G401 (cell line): ENCODE data around the gene ANXA4. TPM values are rescaled to one million over a fixed set of nuclear protein-coding genes. Genes with fewer than 3 reads are reported as not detected.
"Not testable (repeated sequence)": the region's sequence is repeated elsewhere in the genome, so short reads cannot be mapped to it uniquely, and the experiment has no call there.

Source experiments
- DNase-seq: peaks from one replicate; pipeline ENCODE4 v3.0.0-alpha.2; 2015; ENCODE audit warnings: low spot score
- in situ Hi-C: cut with HindIII; loops from 2 replicates; pipeline ENCODE4 v1.10.0; 2016; ENCODE audit warnings: low sequenced_read_pairs, mixed read lengths
- total RNA-seq: library from RNA; depleted of rRNA; stranded (reverse); fragments of >200 nt; shearing (Covaris generic); gene quantifications from 2 replicates; pipeline ENCODE4 v1.2.3, GENCODE V29; 2014

ANXA4 gene
- total RNA-seq, 1 experiment from 2014 or later: 64.8 TPM

DNA sequence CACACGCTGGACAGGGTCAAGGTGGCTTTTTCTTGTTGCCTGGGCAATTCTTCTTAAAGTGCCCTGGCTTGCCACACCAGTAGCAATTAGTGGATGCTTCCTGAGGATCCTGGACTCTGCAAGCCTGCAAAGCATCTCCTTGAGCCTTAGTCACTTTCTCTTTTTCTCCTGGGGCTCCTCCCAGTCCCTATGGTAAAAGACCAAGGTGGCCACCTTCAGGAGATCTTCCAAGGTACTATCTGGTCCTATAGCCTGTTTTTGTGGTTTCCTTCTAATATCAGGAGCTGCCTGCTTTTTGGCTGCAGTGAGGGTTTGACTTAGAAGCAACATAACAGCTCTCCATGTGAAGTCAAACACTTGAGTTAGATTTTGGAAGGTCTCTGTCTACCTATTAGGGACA lies 54.2 kb downstream of the ANXA4 start:
- in situ Hi-C loops: no loop called here
- DNase-seq: no peak

- no peak for DNase-seq
- in situ Hi-C loops: no loop called here
Measured at GRCh38 chr2:69797235-69797634, 55.3 kb downstream of the ANXA4 start.

DNA sequence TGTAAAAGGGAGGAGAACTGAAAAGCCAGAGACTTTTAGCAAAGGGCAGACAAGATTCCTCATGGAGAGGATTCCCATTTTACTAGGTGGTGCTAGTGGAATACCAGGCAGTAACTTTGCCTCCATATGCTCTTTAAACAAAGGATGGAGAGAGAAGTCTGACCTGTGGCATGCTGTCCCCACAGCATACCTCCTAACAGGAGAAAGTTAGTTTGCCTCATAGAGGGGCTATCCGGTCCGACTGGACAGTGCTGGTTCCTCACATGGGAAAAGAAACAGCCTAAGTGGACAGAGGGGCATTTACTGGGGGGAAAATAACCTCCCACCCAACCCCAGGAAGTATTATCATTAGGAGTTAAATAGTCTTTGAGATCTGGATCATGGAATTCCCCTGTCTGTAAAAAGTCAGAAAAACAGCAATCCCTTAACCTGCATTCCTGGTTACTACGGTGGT lies 55.9 kb downstream of the ANXA4 start:
- in situ Hi-C loops: no loop called here
- no peak for DNase-seq

- in situ Hi-C loops: no loop called here
- peak; percentile 11 for DNase-seq
Measured at GRCh38 chr2:69798290-69798908, 56.5 kb downstream of the ANXA4 start.

DNA sequence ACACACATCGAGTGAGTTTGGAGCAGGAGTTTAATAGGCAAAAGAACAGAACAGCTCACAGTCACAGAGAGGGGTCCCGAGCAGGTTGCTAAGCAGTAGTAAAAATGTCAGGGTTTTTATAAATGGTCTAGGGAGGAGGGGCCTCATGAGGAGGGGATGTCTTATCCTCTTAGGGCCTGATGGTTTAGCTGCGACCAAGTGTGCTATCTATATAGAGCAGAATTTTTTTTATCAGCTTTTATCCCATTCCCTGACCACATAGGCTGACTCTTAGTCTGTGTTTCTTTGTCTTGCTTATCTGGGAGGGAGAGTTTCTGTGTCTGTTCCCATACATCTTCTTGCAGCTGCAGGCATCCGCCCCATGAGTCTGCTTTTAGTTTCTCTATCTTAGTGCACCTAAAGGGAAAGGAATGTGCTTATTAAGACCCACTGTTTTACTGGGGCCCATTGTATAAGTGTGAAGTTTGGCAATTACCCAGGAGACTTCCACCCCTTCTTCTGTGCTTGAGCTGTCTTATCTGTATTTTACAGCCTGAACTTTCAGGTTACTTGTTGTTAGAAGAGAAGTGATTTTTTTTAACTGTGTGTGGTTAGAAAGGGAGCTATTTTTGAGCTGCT lies 57.1 kb downstream of the ANXA4 start:
- no peak for DNase-seq
- in situ Hi-C loops: no loop called here

DNA sequence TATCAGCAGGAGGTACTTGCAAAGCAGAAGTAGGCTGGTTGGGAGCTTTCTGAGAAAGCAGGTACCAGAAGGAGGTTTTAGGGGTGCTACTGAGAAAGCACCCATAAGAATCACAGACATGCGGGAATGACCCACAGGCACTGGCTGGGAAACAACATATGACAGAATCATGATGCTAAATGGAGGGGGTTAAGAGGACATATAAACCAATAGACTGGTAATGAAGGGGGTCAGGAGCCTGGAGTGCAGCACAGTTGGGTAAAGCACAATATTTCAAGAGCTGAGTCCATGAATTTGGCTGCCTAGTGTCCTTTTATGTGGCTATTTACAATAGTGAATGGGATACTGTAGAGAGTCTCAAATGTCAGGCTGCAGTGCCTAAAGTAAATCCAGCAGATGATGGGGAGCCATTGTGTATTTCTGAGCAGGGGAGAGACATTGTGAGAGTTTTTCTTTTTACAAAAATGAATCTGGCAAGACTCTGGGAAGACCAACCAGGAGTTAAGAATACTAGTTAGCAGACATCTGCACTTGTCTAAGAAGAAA lies 59.9 kb downstream of the ANXA4 start:
- in situ Hi-C loops: no loop called here
- DNase-seq: no peak

- in situ Hi-C loops, DNase-seq: not testable (repeated sequence)
Measured at GRCh38 chr2:69802781-69803367, 60.9 kb downstream of the ANXA4 start.

- no peak for DNase-seq
- in situ Hi-C loops: no loop called here
Measured at GRCh38 chr2:69804416-69804815, 62.5 kb downstream of the ANXA4 start.

- DNase-seq: no peak
- in situ Hi-C loops: no loop called here
Measured at GRCh38 chr2:69805887-69806286, 64.0 kb downstream of the ANXA4 start.

DNA sequence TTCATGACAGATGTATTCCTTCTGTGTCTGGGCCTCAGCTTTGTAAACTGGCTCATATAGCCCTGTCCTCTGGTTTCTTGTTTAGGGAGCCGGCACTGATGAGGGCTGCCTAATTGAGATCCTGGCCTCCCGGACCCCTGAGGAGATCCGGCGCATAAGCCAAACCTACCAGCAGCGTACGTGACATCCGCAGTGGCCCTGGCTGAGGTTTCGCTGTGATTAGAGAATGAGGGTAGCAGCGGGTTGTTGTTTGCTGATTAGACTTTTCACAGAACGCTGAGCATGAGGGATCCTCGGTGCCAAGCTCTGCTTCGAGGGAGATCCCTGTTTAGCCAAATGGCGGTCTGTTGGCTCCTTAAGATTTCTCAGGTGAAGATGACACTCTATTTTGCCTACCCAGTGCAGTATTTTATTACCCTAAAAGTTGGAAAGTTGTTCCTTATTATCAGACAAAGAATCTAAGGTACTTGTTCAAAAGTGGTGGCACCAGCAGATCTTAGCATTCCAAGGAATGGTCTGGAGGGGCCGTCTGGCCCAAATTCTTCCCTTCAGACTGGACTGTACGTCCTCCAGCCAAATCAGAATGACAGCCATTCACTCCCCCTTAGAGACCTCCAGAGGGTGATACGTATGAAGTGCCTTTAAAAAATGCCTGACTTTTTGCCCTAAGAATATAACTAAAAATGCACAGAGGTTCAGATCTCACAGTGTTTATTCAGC lies 66.0 kb downstream of the ANXA4 start:
- DNase-seq: peak; percentile 77
- in situ Hi-C loops: no loop called here

- in situ Hi-C loops: no loop called here
Measured at GRCh38 chr2:69810550-69810949, 68.6 kb downstream of the ANXA4 start.

DNA sequence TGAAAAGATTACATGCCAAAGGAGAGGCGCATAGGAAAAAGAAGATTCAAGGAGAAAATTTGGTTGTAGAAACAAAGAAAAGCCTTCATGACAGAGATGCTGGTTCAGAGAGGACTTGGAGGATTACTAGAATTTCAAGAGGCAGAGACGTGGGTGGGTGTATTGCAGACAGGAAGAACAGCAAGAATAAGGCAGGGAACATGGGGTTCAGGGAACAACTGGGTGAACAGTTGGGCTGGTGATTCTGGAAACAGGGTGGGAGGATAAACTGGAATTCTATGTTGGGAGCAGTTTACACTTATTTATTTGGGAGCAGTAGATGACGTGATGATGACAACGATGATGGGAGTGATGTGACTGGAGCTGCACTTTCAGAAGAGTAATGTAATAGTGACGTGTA lies 69.1 kb downstream of the ANXA4 start:
- no peak for DNase-seq
- in situ Hi-C loops: no loop called here

More at GRCh38 chr2:69810550-69810949, 68.6 kb downstream of the ANXA4 start:
- no peak for DNase-seq

- DNase-seq: no peak
- in situ Hi-C loops: no loop called here
Measured at GRCh38 chr2:69811591-69811990, 69.7 kb downstream of the ANXA4 start.

GRCh38 chr2:69815717-69816116 lies 73.8 kb downstream of the ANXA4 start:
- in situ Hi-C loops: no loop called here

DNA sequence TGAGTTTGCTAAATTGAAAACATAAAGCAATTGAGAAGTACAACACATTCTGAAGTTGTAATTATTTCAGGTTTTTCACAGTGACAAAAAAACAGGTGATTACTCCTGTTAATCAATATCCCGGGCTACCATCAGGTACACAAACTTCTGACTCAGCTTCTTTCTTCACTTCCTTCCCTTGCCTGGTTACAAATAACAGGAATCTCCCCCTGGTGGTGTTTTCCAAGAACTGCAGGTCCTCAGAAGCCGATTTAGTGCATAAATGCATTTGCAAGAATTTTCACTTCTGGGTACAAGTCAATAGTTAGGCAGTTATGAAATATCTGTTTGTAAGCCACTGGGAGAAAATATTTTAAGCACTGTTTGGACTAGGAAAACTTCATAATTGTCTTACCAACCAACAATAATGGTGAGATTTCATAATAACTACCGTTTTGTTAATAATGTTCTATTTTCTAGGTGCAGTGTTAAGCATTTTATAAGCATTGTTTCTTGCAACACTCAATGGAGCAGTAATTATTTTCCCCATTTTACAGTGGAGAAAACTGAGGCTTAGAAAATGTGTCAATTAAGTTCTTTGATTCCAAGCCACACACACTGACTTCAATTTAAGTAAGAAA lies 75.1 kb downstream of the ANXA4 start:
- in situ Hi-C loops: no loop called here
- DNase-seq: peak; percentile 87

More at GRCh38 chr2:69815717-69816116, 73.8 kb downstream of the ANXA4 start:
- DNase-seq: no peak

- in situ Hi-C loops: no loop called here
- DNase-seq: no peak
Measured at GRCh38 chr2:69817729-69818501, 76.0 kb downstream of the ANXA4 start.

- DNase-seq: no peak
- in situ Hi-C loops: no loop called here
Measured at GRCh38 chr2:69827796-69828540, 86.0 kb downstream of the ANXA4 start.

DNA sequence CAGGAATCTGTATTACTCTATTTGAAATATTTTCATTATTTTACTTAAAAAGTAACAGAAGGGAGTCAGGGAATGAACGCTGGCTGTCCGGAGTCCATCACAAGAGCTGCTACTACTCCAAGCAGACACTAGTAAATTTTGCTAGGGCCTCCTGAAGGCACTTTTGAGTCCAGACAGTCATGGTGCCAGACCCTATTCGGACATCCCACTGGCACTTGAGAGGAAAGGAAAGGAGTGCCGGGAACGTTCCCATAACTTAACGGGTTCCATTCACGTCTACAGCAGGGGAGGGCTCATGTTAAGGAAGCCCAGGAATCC lies 87.0 kb downstream of the ANXA4 start:
- in situ Hi-C loops: no loop called here
- DNase-seq: no peak
